Adipose tissue (tissue), 3 donors: ENCODE data around the gene C9orf152. TPM values are rescaled to one million over a fixed set of nuclear protein-coding genes. Genes with fewer than 3 reads are reported as not detected.
"Not testable (repeated sequence)": the region's sequence is repeated elsewhere in the genome, so short reads cannot be mapped to it uniquely, and the experiment has no call there.

Source experiments
- H3K27ac ChIP-seq: one replicate; pipeline ENCODE4 v1.5.1; 2013; ENCODE audit warnings: low read depth, low read length
- WGBS, 3 donors: extraction: QIAGEN DNeasy Blood & Tissue Kit; methylation state at CpG; one replicate each; pipeline ENCODE4 v1.1.7; 2013; 5-methylcytosine and 5-hydroxymethylcytosine counted together
- polyA plus RNA-seq, 3 donors: library from polyadenylated mRNA; stranded (reverse); fragments of 200-250 nt; gene quantifications; one replicate each; pipeline ENCODE4 v1.2.3, GENCODE V29; 2013
- donor health status: healthy with polysubstance abuse.
- donor health status: Bipolar disorder and iron deficiency.
- donor health status: healthy.

The C9orf152 gene
- polyA plus RNA-seq, 3 donors, result 0.11 to 3.0 (median 1.2) TPM

GRCh38 chr9:110224583-110224982 lies 16.6 kb upstream of the C9orf152 start:
- 84 to 91% (median 89%) methylated on average over 3 of the region's 3 CpGs for WGBS, 3 donors
- no peak overlapping the region for H3K27ac ChIP-seq

- WGBS, 3 donors, result 41 to 93% (median 92%) methylated on average over 3 of the region's 3 CpGs
- H3K27ac ChIP-seq, result no peak overlapping the region
Observed at GRCh38 chr9:110220809-110221208, 12.8 kb upstream of the C9orf152 start.

DNA sequence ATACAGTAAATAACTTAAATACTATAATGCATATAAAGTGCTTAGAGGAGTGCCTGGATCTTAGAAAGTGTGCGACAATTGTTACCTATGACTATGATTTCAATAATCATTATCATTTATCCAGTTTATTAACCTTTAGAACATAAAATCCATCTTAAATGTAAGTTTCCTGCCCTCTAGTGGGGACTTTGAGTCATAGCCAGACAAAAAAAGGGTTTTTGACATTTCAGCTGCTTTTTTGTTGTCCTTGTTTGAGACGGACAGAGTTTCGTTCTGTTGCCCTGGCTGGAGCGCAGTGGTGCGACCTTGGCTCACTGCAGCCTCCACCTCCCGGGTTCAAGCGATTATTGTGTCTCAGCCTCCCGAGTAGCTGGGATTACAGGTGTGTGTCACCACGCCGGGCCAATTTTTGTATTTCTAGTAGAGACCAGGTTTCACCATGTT lies 9.7 kb upstream of the C9orf152 start:
- WGBS, 3 donors, result 23 to 31% (median 27%) methylated on average over 10 of the region's 10 CpGs

GRCh38 chr9:110214586-110215355 lies 6.8 kb upstream of the C9orf152 start:
- no peak overlapping the region for H3K27ac ChIP-seq
- WGBS, 3 donors, result 71 to 79% (median 72%) methylated on average over 2 of the region's 2 CpGs

More for the DNA sequence above, 9.7 kb upstream of the C9orf152 start:
- H3K27ac ChIP-seq, result no peak overlapping the region

- H3K27ac ChIP-seq, result no peak overlapping the region
- WGBS, 3 donors, result 70 to 92% (median 85%) methylated on average over 6 of the region's 6 CpGs
Observed at GRCh38 chr9:110214090-110214489, 6.1 kb upstream of the C9orf152 start.

- 60 to 88% (median 83%) methylated on average over 10 of the region's 10 CpGs for WGBS, 3 donors
- H3K27ac ChIP-seq, result no peak overlapping the region
Observed at GRCh38 chr9:110213413-110214044, 5.6 kb upstream of the C9orf152 start.

GRCh38 chr9:110207071-110207641 lies 803 bp downstream of the C9orf152 start:
- 26 to 73% (median 65%) methylated on average over 6 of the region's 6 CpGs for WGBS, 3 donors
- H3K27ac ChIP-seq, result no peak overlapping the region

DNA sequence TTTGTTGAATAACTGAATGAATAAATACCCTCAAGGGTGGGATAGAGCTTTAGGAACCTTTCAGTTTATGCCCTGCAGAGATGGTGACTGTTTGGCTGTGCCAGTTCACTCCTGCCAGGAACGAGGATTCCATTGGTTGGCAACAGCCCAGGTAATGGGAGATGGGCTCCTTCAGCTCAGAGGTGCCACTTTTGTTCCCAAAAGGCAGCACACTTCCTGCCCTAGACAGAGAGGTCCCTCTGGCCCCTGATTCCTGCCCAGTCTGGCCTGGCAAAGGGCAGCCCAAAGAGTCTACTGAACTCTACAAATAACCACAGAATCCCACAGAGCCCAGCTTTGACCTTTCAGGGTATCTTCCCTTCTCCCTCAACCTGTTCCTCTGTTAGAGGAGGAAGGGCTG lies 1.6 kb downstream of the C9orf152 start:
- H3K27ac ChIP-seq, result no peak overlapping the region
- 7 to 64% (median 57%) methylated on average over 1 of the region's 1 CpG for WGBS, 3 donors

DNA sequence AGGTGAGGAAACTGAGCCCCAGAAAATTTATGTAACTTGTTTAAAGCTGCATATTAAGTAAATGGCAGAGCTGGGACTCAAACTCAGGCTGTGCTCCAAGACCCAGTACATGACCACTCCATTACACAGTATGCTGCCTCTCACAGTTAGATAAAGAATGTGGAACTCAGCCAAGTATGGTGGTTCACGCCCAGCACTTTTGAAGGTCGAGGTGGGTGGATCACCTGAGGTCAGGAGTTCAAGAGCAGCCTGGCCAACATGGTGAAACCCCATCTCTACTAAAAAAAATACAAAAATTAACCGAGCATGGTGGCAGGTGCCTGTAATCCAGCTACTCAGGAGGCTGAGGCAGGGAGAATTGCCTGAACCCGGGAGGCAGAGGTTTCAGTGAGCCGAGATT lies 2.3 kb downstream of the C9orf152 start:
- not testable (repeated sequence) for H3K27ac ChIP-seq
- WGBS, 3 donors, result 45 to 84% (median 73%) methylated on average over 5 of the region's 5 CpGs

DNA sequence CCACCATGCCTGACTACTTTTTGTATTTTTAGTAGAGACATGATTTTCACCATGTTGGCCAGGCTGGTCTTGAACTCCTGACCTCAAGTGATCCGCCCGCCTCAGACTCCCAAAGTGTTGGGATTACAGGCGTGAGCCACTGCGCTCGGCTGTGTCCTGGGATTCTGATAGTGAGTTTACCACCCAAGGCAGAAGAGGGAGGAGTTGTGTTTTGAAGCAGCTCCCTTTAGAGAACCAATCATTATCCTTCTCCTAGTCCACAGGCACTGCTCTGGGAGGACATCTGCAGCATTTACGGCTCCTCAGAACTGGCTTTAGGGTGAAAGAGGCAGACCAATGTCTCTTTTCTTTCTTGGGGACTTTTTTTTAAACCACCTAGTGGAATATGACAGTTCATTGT lies 5.7 kb downstream of the C9orf152 start:
- no peak overlapping the region for H3K27ac ChIP-seq
- 81 to 93% (median 92%) methylated on average over 6 of the region's 6 CpGs for WGBS, 3 donors

- H3K27ac ChIP-seq, result no peak overlapping the region
- WGBS, 3 donors, result 43 to 92% (median 89%) methylated on average over 2 of the region's 2 CpGs
Observed at GRCh38 chr9:110199643-110200042, 8.3 kb downstream of the C9orf152 start.

DNA sequence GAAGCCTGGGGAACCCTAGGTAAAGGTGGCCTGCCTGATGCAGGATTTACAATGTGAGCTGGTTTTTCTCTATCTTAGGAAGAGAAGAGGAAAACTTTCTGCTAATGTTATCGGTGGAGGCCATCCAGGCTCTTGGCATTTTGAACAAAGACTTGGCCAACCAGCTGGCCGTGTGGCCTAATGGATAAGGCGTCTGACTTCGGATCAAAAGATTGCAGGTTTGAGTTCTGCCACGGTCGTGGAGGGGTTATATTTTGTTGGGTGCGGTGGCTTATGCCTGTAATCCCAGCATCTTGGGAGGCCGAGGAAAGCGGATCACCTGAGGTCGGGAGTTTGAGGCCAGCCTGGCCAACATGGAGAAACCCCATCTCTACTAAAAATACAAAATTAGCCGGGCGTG lies 9.6 kb downstream of the C9orf152 start:
- no peak overlapping the region for H3K27ac ChIP-seq

GRCh38 chr9:110197330-110198187 lies 10.4 kb downstream of the C9orf152 start:
- 72 to 80% (median 78%) methylated on average over 11 of the region's 11 CpGs for WGBS, 3 donors
- H3K27ac ChIP-seq, result no peak overlapping the region

More for the DNA sequence above, 9.6 kb downstream of the C9orf152 start:
- 62 to 95% (median 88%) methylated on average over 12 of the region's 12 CpGs for WGBS, 3 donors

GRCh38 chr9:110196084-110196499 lies 11.9 kb downstream of the C9orf152 start:
- H3K27ac ChIP-seq, result not testable (repeated sequence)
- WGBS, 3 donors, result 85 to 93% (median 92%) methylated on average over 16 of the region's 16 CpGs

GRCh38 chr9:110192531-110193261 lies 15.3 kb downstream of the C9orf152 start:
- WGBS, 3 donors, result 42 to 66% (median 42%) methylated on average over 5 of the region's 5 CpGs

GRCh38 chr9:110191615-110192014 lies 16.3 kb downstream of the C9orf152 start:
- no peak overlapping the region for H3K27ac ChIP-seq
- 56 to 71% (median 68%) methylated on average over 2 of the region's 2 CpGs for WGBS, 3 donors

More at GRCh38 chr9:110192531-110193261, 15.3 kb downstream of the C9orf152 start:
- H3K27ac ChIP-seq, result no peak overlapping the region

- H3K27ac ChIP-seq, result no peak overlapping the region
- WGBS, 3 donors, result 74 to 88% (median 86%) methylated on average over 6 of the region's 6 CpGs
Observed at GRCh38 chr9:110189559-110190320, 18.2 kb downstream of the C9orf152 start.
